Endothelial cell of umbilical vein (primary cell): Measurements from ENCODE around the gene CELSR2. TPM values are rescaled to one million over a fixed set of nuclear protein-coding genes. Genes with fewer than 3 reads are reported as not detected.

Source experiments
- BruUV-seq: library from RNA; stranded (reverse); fragments of 400-500 nt; replicated peaks from 2 replicates; lab custom pipeline; 2021; lab: Mats Ljungman, UMichigan
- CTCF ChIA-PET: fragments of 300-600, 350-600 bp; sonication (Branson Sonifier 250); formaldehyde crosslinking; loops from one replicate; lab custom pipeline; 2021; ENCODE audit warnings: antibody characterized with exemption, inconsistent platforms; lab: Charles Lee
- POLR2A ChIA-PET: fragments of 300-600, 350-600 bp; sonication (Branson Sonifier 250); formaldehyde crosslinking; loops from one replicate; lab custom pipeline; 2021; ENCODE audit warnings: antibody characterized with exemption, inconsistent platforms; lab: Charles Lee
- DNase-seq: peaks from one replicate; pipeline ENCODE4 v3.0.0-alpha.2; 2011; ENCODE audit warnings: low read depth, low spot score
- FAIRE-seq: peaks from 2 replicates; lab custom pipeline; 2011; peaks lifted over from hg19 to GRCh38; lab: Jason Lieb, UNC
- H2AFZ ChIP-seq: 2 replicates; pipeline ENCODE4 v1.6.0; 2012; ENCODE audit warnings: low read depth, low read length, control low read depth, inconsistent platforms
- H3K27ac ChIP-seq: 2 replicates; pipeline ENCODE4 v1.5.1; 2011; ENCODE audit warnings: low read depth, mild to moderate bottlenecking, control low read depth, low read length, moderate library complexity; ENCODE audit not compliant: insufficient read depth
- H3K27me3 ChIP-seq, 2 experiments: 2 replicates each; pipeline versions ENCODE4 v1.6.0 to v1.6.1; 2011; ENCODE audit warnings: low read length in 2 of 2, mixed read lengths in 1 of 2; ENCODE audit not compliant: control insufficient read depth in 2 of 2, insufficient read depth in 2 of 2
- H3K36me3 ChIP-seq, 2 experiments: 2 replicates in 1 of 2; 3 replicates in 1 of 2; pipeline ENCODE4 v1.5.1; 2011; ENCODE audit warnings: low read length in 2 of 2, mild to moderate bottlenecking in 1 of 2, moderate library complexity in 1 of 2; ENCODE audit not compliant: control insufficient read depth in 2 of 2, insufficient read depth in 2 of 2; ENCODE audit errors: extremely low read depth in 1 of 2
- H3K4me1 ChIP-seq: 3 replicates; pipeline ENCODE4 v1.5.1; 2011; ENCODE audit warnings: mild to moderate bottlenecking, low read length; ENCODE audit not compliant: control insufficient read depth, insufficient read depth; ENCODE audit errors: extremely low read depth
- H3K4me2 ChIP-seq: 2 replicates; pipeline ENCODE4 v1.6.1; 2011; ENCODE audit warnings: low read length, control low read depth, mixed read lengths; ENCODE audit not compliant: insufficient read depth
- H3K4me3 ChIP-seq, 3 experiments: fragments of 200-600 bp in 1 of 3; sonication (generic), shearing (Covaris generic) in 1 of 3; replicated peaks in 1 of 3; 2 replicates each; pipeline ENCODE4 v1.5.1; 2011 to 2016; ENCODE audit warnings: control low read depth in 3 of 3, low read length in 3 of 3, mild to moderate bottlenecking in 2 of 3, inconsistent platforms in 1 of 3, low read depth in 1 of 3, moderate library complexity in 1 of 3; ENCODE audit not compliant: insufficient read depth in 1 of 3
- H3K79me2 ChIP-seq: 2 replicates; pipeline ENCODE4 v1.6.0; 2012; ENCODE audit warnings: low read length, inconsistent platforms; ENCODE audit not compliant: control insufficient read depth, insufficient read depth
- H3K9ac ChIP-seq: replicated peaks from 2 replicates; pipeline ENCODE3; 2011; ENCODE audit warnings: low read length, control low read depth; ENCODE audit not compliant: insufficient read depth; ENCODE audit errors: extremely low read depth
- H3K9me1 ChIP-seq: replicated peaks from 3 replicates; pipeline ENCODE4 v1.6.0; 2011; ENCODE audit warnings: mild to moderate bottlenecking, low read length; ENCODE audit not compliant: control insufficient read depth, insufficient read depth; ENCODE audit errors: extremely low read depth
- H3K9me3 ChIP-seq: replicated peaks from 2 replicates; pipeline ENCODE4 v1.5.1; 2012; ENCODE audit warnings: low read length, inconsistent platforms; ENCODE audit not compliant: control insufficient read depth, insufficient read depth
- H4K20me1 ChIP-seq: replicated peaks from 2 replicates; pipeline ENCODE3; 2011; ENCODE audit warnings: mild to moderate bottlenecking, low read length; ENCODE audit not compliant: control insufficient read depth, insufficient read depth; ENCODE audit errors: extremely low read depth
- EZH2 ChIP-seq: IDR thresholded peaks from 2 replicates; pipeline ENCODE4 v1.6.1; 2012; ENCODE audit warnings: borderline replicate concordance, low read depth, mild to moderate bottlenecking, moderate library complexity, low read length, inconsistent platforms; ENCODE audit not compliant: severe bottlenecking
- FOS ChIP-seq: IDR thresholded peaks from 2 replicates; pipeline ENCODE4 v1.6.1; 2011; ENCODE audit warnings: mild to moderate bottlenecking, low read length, moderate library complexity, borderline replicate concordance; ENCODE audit not compliant: insufficient read depth
- GATA2 ChIP-seq: IDR thresholded peaks from 2 replicates; pipeline ENCODE4 v1.7.0; 2011; ENCODE audit warnings: low read depth, mild to moderate bottlenecking, moderate library complexity, mixed read lengths, low read length; ENCODE audit not compliant: insufficient read length, insufficient read depth
- JUN ChIP-seq: IDR thresholded peaks from 2 replicates; pipeline ENCODE4 v1.6.1; 2011; ENCODE audit warnings: borderline replicate concordance, low read depth; ENCODE audit not compliant: insufficient read length, insufficient read depth
- MAX ChIP-seq: IDR thresholded peaks from 2 replicates; pipeline ENCODE4 v1.6.1; 2011; ENCODE audit not compliant: insufficient read depth, insufficient read length
- MYC ChIP-seq: IDR thresholded peaks from one replicate; pipeline ENCODE4 v1.6.1; 2011; ENCODE audit warnings: mild to moderate bottlenecking, low read depth, low read length
- POLR2A ChIP-seq: IDR thresholded peaks from 2 replicates; pipeline ENCODE4 v1.6.1; 2012; ENCODE audit warnings: low read depth, mild to moderate bottlenecking, control low read depth, low read length
- POLR2AphosphoS5 ChIP-seq: IDR thresholded peaks from 2 replicates; pipeline ENCODE4 v1.6.1; 2012; ENCODE audit warnings: low read depth, mild to moderate bottlenecking, control low read depth, low read length, moderate library complexity; ENCODE audit not compliant: insufficient read depth
- dilution Hi-C: fragments of 300-500 bp; cut with MboI; formaldehyde crosslinking; loops from one replicate; pipeline ENCODE4 v1.15.0; 2019; ENCODE audit warnings: low sequenced_read_pairs; ENCODE audit not compliant: extremely low pct_ligation_motif_present
- intact Hi-C: fragments of 100-400 bp; cut with micrococcal nuclease; formaldehyde crosslinking; loops from one replicate; pipeline ENCODE4 v1.10.0; 2022
- polyA plus RNA-seq, 4 experiments: library from polyadenylated mRNA; depleted of rRNA in 3 of 4; stranded (reverse) in 3 of 4; unstranded in 1 of 4; fragments of >200 nt; gene quantifications; 2 replicates each; pipeline versions ENCODE4 v1.2.1 to v1.2.3, GENCODE V29; 2011 to 2012; ENCODE audit warnings: missing spikeins in 1 of 4
- total RNA-seq: library from RNA; stranded (reverse); gene quantifications from 2 replicates; pipeline ENCODE4 v1.2.3, GENCODE V29; 2021
- TF ChIP-seq, protein P1 (sequence below), 2 donors: IDR thresholded peaks; 1 replicate in 1 of 2; 2 replicates in 1 of 2; pipeline ENCODE4 v1.5.1; 2011; ENCODE audit warnings: low read length in 2 of 2, mild to moderate bottlenecking in 2 of 2, moderate library complexity in 2 of 2, control low read depth in 1 of 2, inconsistent platforms in 1 of 2, low read depth in 1 of 2; ENCODE audit not compliant: insufficient read depth in 1 of 2; ENCODE audit errors: extremely low read depth in 1 of 2

Gene CELSR2
- total and polyA plus RNA-seq, 2 donors (not counting 3 experiments of a cell fraction or from before 2014, with no cell fraction given), result 0.90 to 1.4 TPM

DNA sequence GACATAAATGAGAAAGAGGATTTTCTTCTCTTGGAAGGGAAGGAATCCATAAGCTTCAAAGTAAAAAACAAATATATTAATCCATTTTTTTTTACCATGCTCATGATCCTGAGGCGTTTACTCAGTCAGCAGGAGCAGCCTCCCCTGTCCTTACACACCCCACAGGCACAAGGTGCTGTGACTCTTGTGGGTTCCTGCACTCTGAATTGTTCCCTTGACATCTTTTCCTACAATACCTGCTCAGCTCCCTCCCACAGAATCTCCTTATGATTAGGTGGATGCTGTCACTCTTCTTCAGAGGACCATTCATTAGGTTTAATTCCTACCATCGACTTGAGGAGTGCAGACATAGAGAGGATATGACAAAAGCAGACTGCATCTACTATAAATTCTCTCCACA lies 43.7 kb downstream of the CELSR2 start:
- Histone ChIP-seq H3K9me3 (no peaks in the 10 kb centered on the region), H3K4me1 (no peaks in the 10 kb centered on the region), H3K27me3 (peaks cover 6 to 8% of the 10 kb centered on the region in 2 experiments), H4K20me1 (no peaks in the 10 kb centered on the region), H3K79me2 (no peaks in the 10 kb centered on the region), H3K9me1 (no peaks in the 10 kb centered on the region), H3K4me2 (no peak overlapping the region), H2AFZ (no peak overlapping the region), H3K4me3 (no peak overlapping the region), H3K27ac (no peak overlapping the region), H3K9ac (no peak overlapping the region), H3K36me3 (no peaks in the 10 kb centered on the region)
- intact Hi-C loops, result no loop called here
- BruUV-seq, result no TSS peak
- dilution Hi-C loops, result no loop called here
- POLR2A ChIA-PET, result no interaction called here
- DNase-seq (no peak), FAIRE-seq (no peak)
- TF ChIP-seq MYC (no peak), POLR2AphosphoS5 (no peak), FOS (no peak), EZH2 (no peak), JUN (no peak), MAX (no peak), GATA2 (no peak), POLR2A (no peak)
- TF ChIP-seq, protein P1, sequence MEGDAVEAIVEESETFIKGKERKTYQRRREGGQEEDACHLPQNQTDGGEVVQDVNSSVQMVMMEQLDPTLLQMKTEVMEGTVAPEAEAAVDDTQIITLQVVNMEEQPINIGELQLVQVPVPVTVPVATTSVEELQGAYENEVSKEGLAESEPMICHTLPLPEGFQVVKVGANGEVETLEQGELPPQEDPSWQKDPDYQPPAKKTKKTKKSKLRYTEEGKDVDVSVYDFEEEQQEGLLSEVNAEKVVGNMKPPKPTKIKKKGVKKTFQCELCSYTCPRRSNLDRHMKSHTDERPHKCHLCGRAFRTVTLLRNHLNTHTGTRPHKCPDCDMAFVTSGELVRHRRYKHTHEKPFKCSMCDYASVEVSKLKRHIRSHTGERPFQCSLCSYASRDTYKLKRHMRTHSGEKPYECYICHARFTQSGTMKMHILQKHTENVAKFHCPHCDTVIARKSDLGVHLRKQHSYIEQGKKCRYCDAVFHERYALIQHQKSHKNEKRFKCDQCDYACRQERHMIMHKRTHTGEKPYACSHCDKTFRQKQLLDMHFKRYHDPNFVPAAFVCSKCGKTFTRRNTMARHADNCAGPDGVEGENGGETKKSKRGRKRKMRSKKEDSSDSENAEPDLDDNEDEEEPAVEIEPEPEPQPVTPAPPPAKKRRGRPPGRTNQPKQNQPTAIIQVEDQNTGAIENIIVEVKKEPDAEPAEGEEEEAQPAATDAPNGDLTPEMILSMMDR (IDR thresholded peaks at IDR 0.05; ENCODE audit: extremely low read depth in 1 of 2, insufficient read depth in 1 of 2, low read depth in 1 of 2, low read length in 2 of 2), result no peak
- CTCF ChIA-PET, result interaction anchor here (0.9 to 1.2 kb wide), 2 partner anchors 10 to 16 kb away, joined by 3 read pairs; partner anchors contain the start of gene PSRC1
